ENCODE data around the gene RNASE1. TPM values are rescaled to one million over a fixed set of nuclear protein-coding genes. Genes with fewer than 3 reads are reported as not detected.

The RNASE1 gene
- total and polyA plus RNA-seq, 3 experiments from 2014 or later, result 3.5 to 4.3 TPM; not detected in 1

GRCh38 chr14:20799892-20800544 is 2.6 kb downstream of the RNASE1 start:
- no peaks in the 10 kb centered on the region for H3K4me1 Mint-ChIP-seq
- Histone ChIP-seq H3K27ac (ENCODE audit: low read depth, low read length) (peak overlapping the region; percentile 73), H3K4me3 (ENCODE audit: low read length) (no peak overlapping the region), H3K36me3 (ENCODE audit: insufficient read depth, low read length) (no peaks in the 10 kb centered on the region), H3K27me3 (ENCODE audit: insufficient read depth, low read length, poor library complexity, severe bottlenecking) (no peaks in the 10 kb centered on the region), H3K9me3 (ENCODE audit: low read length) (no peaks in the 10 kb centered on the region), H3K4me1 (ENCODE audit: insufficient read depth, low read length) (no peaks in the 10 kb centered on the region)
- ChIA-PET POLR2A (no interaction called here), CTCF (no interaction called here)
- DNase-seq, result no peak
- H3K36me3 Mint-ChIP-seq, result no peaks in the 10 kb centered on the region
- H3K4me3 Mint-ChIP-seq, result no peak overlapping the region
- H3K27me3 Mint-ChIP-seq, result peaks cover 5 to 44% of the 10 kb centered on the region in 2 donors
- H3K9me3 Mint-ChIP-seq, result no peaks in the 10 kb centered on the region
- no peak overlapping the region for H3K27ac Mint-ChIP-seq

- Mint-ChIP-seq H3K9me3 (no peaks in the 10 kb centered on the region), H3K4me3 (no peak overlapping the region), H3K36me3 (no peaks in the 10 kb centered on the region), H3K4me1 (no peaks in the 10 kb centered on the region), H3K27ac (no peak overlapping the region), H3K27me3 (peaks cover 5 to 44% of the 10 kb centered on the region in 2 donors)
- Histone ChIP-seq H3K27ac (ENCODE audit: low read depth, low read length) (peak overlapping the region; percentile 73), H3K36me3 (ENCODE audit: insufficient read depth, low read length) (no peaks in the 10 kb centered on the region), H3K4me1 (ENCODE audit: insufficient read depth, low read length) (no peaks in the 10 kb centered on the region), H3K27me3 (ENCODE audit: insufficient read depth, low read length, poor library complexity, severe bottlenecking) (no peaks in the 10 kb centered on the region), H3K9me3 (ENCODE audit: low read length) (no peaks in the 10 kb centered on the region), H3K4me3 (ENCODE audit: low read length) (no peak overlapping the region)
- POLR2A ChIA-PET, result no interaction called here
- CTCF ChIA-PET, result no interaction called here
- DNase-seq, result no peak
Measured at GRCh38 chr14:20799456-20799891, 3.2 kb downstream of the RNASE1 start.

GRCh38 chr14:20798932-20799331 is 3.7 kb downstream of the RNASE1 start:
- DNase-seq, result no peak
- peaks cover 5 to 41% of the 10 kb centered on the region in 2 donors for H3K27me3 Mint-ChIP-seq
- no peak overlapping the region for H3K27ac Mint-ChIP-seq
- no peaks in the 10 kb centered on the region for H3K4me1 Mint-ChIP-seq
- H3K4me3 ChIP-seq (ENCODE audit: low read length), result no peak overlapping the region
- peak overlapping the region; percentile 73 for H3K27ac ChIP-seq (ENCODE audit: low read depth, low read length)
- ChIA-PET CTCF (no interaction called here), POLR2A (no interaction called here)
- no peaks in the 10 kb centered on the region for H3K9me3 Mint-ChIP-seq
- no peaks in the 10 kb centered on the region for H3K36me3 Mint-ChIP-seq
- no peaks in the 10 kb centered on the region for H3K27me3 ChIP-seq (ENCODE audit: insufficient read depth, low read length, poor library complexity, severe bottlenecking)
- no peaks in the 10 kb centered on the region for H3K4me1 ChIP-seq (ENCODE audit: insufficient read depth, low read length)
- H3K4me3 Mint-ChIP-seq, result no peak overlapping the region
- H3K36me3 ChIP-seq (ENCODE audit: insufficient read depth, low read length), result no peaks in the 10 kb centered on the region
- no peaks in the 10 kb centered on the region for H3K9me3 ChIP-seq (ENCODE audit: low read length)

GRCh38 chr14:20798318-20798717 is 4.3 kb downstream of the RNASE1 start:
- Mint-ChIP-seq H3K4me3 (no peak overlapping the region), H3K9me3 (no peaks in the 10 kb centered on the region), H3K36me3 (no peaks in the 10 kb centered on the region), H3K27me3 (peaks cover 5 to 36% of the 10 kb centered on the region in 2 donors), H3K4me1 (no peaks in the 10 kb centered on the region), H3K27ac (no peak overlapping the region)
- no peaks in the 10 kb centered on the region for H3K4me1 ChIP-seq (ENCODE audit: insufficient read depth, low read length)
- H3K27me3 ChIP-seq (ENCODE audit: insufficient read depth, low read length, poor library complexity, severe bottlenecking), result no peaks in the 10 kb centered on the region
- DNase-seq, result no peak
- ChIA-PET POLR2A (no interaction called here), CTCF (no interaction called here)
- H3K4me3 ChIP-seq (ENCODE audit: low read length), result no peak overlapping the region
- H3K36me3 ChIP-seq (ENCODE audit: insufficient read depth, low read length), result no peaks in the 10 kb centered on the region
- no peaks in the 10 kb centered on the region for H3K9me3 ChIP-seq (ENCODE audit: low read length)
- H3K27ac ChIP-seq (ENCODE audit: low read depth, low read length), result peak overlapping the region; percentile 73

- POLR2A ChIA-PET, result no interaction called here
- CTCF ChIA-PET, result no interaction called here
- Histone ChIP-seq H3K27me3 (ENCODE audit: insufficient read depth, low read length, poor library complexity, severe bottlenecking) (no peaks in the 10 kb centered on the region), H3K27ac (ENCODE audit: low read depth, low read length) (no peak overlapping the region), H3K36me3 (ENCODE audit: insufficient read depth, low read length) (no peaks in the 10 kb centered on the region), H3K9me3 (ENCODE audit: low read length) (no peaks in the 10 kb centered on the region), H3K4me1 (ENCODE audit: insufficient read depth, low read length) (no peaks in the 10 kb centered on the region), H3K4me3 (ENCODE audit: low read length) (no peak overlapping the region)
- Mint-ChIP-seq H3K36me3 (no peaks in the 10 kb centered on the region), H3K4me1 (no peaks in the 10 kb centered on the region), H3K27ac (no peak overlapping the region), H3K27me3 (peaks cover 5 to 30% of the 10 kb centered on the region in 2 donors), H3K9me3 (no peaks in the 10 kb centered on the region), H3K4me3 (no peak overlapping the region)
- DNase-seq, result no peak
Measured at GRCh38 chr14:20797164-20797563, 5.5 kb downstream of the RNASE1 start.

GRCh38 chr14:20794644-20795369 is 7.8 kb downstream of the RNASE1 start:
- Histone ChIP-seq H3K9me3 (ENCODE audit: low read length) (no peaks in the 10 kb centered on the region), H3K27me3 (ENCODE audit: insufficient read depth, low read length, poor library complexity, severe bottlenecking) (no peaks in the 10 kb centered on the region), H3K4me3 (ENCODE audit: low read length) (no peak overlapping the region), H3K36me3 (ENCODE audit: insufficient read depth, low read length) (no peaks in the 10 kb centered on the region), H3K27ac (ENCODE audit: low read depth, low read length) (no peak overlapping the region), H3K4me1 (ENCODE audit: insufficient read depth, low read length) (no peaks in the 10 kb centered on the region)
- Mint-ChIP-seq H3K27me3 (peaks cover 0 to 13% of the 10 kb centered on the region in 2 donors), H3K4me1 (peaks cover 0 to 1% (median 0%) of the 10 kb centered on the region in 3 donors), H3K9me3 (no peaks in the 10 kb centered on the region), H3K4me3 (no peak overlapping the region), H3K36me3 (peaks cover 0 to 3% (median 0%) of the 10 kb centered on the region in 3 donors), H3K27ac (no peak overlapping the region)
- CTCF ChIA-PET, result no interaction called here
- no peak for DNase-seq
- POLR2A ChIA-PET, result no interaction called here

GRCh38 chr14:20792556-20792955 is 10.1 kb downstream of the RNASE1 start:
- no peak overlapping the region for H3K27ac Mint-ChIP-seq
- peaks cover 0 to 3% (median 0%) of the 10 kb centered on the region in 3 donors for H3K36me3 Mint-ChIP-seq
- H3K4me3 ChIP-seq (ENCODE audit: low read length), result no peak overlapping the region
- CTCF ChIA-PET, result no interaction called here
- no peaks in the 10 kb centered on the region for H3K27me3 ChIP-seq (ENCODE audit: insufficient read depth, low read length, poor library complexity, severe bottlenecking)
- no peak overlapping the region for H3K27ac ChIP-seq (ENCODE audit: low read depth, low read length)
- H3K4me3 Mint-ChIP-seq, result no peak overlapping the region
- DNase-seq, result no peak
- no peaks in the 10 kb centered on the region for H3K9me3 ChIP-seq (ENCODE audit: low read length)
- H3K36me3 ChIP-seq (ENCODE audit: insufficient read depth, low read length), result no peaks in the 10 kb centered on the region
- no peaks in the 10 kb centered on the region for H3K27me3 Mint-ChIP-seq
- H3K4me1 Mint-ChIP-seq, result peaks cover 0 to 1% (median 0%) of the 10 kb centered on the region in 3 donors
- H3K4me1 ChIP-seq (ENCODE audit: insufficient read depth, low read length), result no peaks in the 10 kb centered on the region
- H3K9me3 Mint-ChIP-seq, result no peaks in the 10 kb centered on the region
- POLR2A ChIA-PET, result no interaction called here

GRCh38 chr14:20791597-20791996 is 11.0 kb downstream of the RNASE1 start:
- ChIA-PET CTCF (no interaction called here), POLR2A (no interaction called here)
- no peaks in the 10 kb centered on the region for H3K9me3 Mint-ChIP-seq
- H3K4me1 ChIP-seq (ENCODE audit: insufficient read depth, low read length), result no peaks in the 10 kb centered on the region
- H3K36me3 Mint-ChIP-seq, result peaks cover 0 to 3% (median 0%) of the 10 kb centered on the region in 3 donors
- H3K27me3 ChIP-seq (ENCODE audit: insufficient read depth, low read length, poor library complexity, severe bottlenecking), result no peaks in the 10 kb centered on the region
- no peaks in the 10 kb centered on the region for H3K36me3 ChIP-seq (ENCODE audit: insufficient read depth, low read length)
- peaks cover 0 to 1% (median 0%) of the 10 kb centered on the region in 3 donors for H3K4me1 Mint-ChIP-seq
- no peak overlapping the region for H3K4me3 Mint-ChIP-seq
- no peaks in the 10 kb centered on the region for H3K27me3 Mint-ChIP-seq
- no peaks in the 10 kb centered on the region for H3K9me3 ChIP-seq (ENCODE audit: low read length)
- no peak overlapping the region for H3K27ac ChIP-seq (ENCODE audit: low read depth, low read length)
- no peak overlapping the region for H3K27ac Mint-ChIP-seq
- DNase-seq, result no peak
- no peak overlapping the region for H3K4me3 ChIP-seq (ENCODE audit: low read length)

All from CD8-positive, alpha-beta memory T cell (primary cell).